Activated CD4-positive, alpha-beta memory T cell treated with anti-CD3 and anti-CD28 coated beads for 36 hours (primary cell): Measurements from ENCODE around the gene RIPOR1. TPM values are rescaled to one million over a fixed set of nuclear protein-coding genes. Genes with fewer than 3 reads are reported as not detected.

ENCODE experiments used
- CTCF ChIA-PET: fragments of 350-600 bp; sonication (Branson Sonifier 250); formaldehyde crosslinking; loops from one replicate; lab custom pipeline; 2021; ENCODE audit warnings: antibody characterized with exemption, inconsistent platforms; lab: Charles Lee
- POLR2A ChIA-PET: fragments of 350-600 bp; sonication (Branson Sonifier 250); formaldehyde crosslinking; loops from one replicate; lab custom pipeline; 2021; ENCODE audit warnings: antibody characterized with exemption; lab: Charles Lee
- DNase-seq: peaks from one replicate; pipeline ENCODE4 v3.0.0-alpha.2; 2020
- H3K27ac Mint-ChIP-seq: one replicate; pipeline ENCODE4 v1.8.0; 2021; ENCODE audit warnings: mixed read lengths
- H3K27me3 Mint-ChIP-seq: one replicate; pipeline ENCODE4 v1.8.0; 2021; ENCODE audit warnings: mixed read lengths
- H3K36me3 Mint-ChIP-seq: one replicate; pipeline ENCODE4 v1.8.0; 2021; ENCODE audit warnings: mixed read lengths
- H3K4me1 Mint-ChIP-seq: one replicate; pipeline ENCODE4 v1.8.0; 2021; ENCODE audit warnings: low read depth, mixed read lengths
- H3K4me3 Mint-ChIP-seq: one replicate; pipeline ENCODE4 v1.8.0; 2021; ENCODE audit warnings: mild to moderate bottlenecking, mixed read lengths
- H3K9me3 Mint-ChIP-seq: one replicate; pipeline ENCODE4 v1.8.0; 2021; ENCODE audit warnings: mixed read lengths
- intact Hi-C: fragments of 100-400 bp; cut with micrococcal nuclease; formaldehyde crosslinking; loops from one replicate; pipeline ENCODE4 v1.15.1; 2023
- total RNA-seq, 2 experiments: library from RNA; stranded (reverse); gene quantifications; one replicate each; pipeline ENCODE4 v1.2.3, GENCODE V29; 2021

RIPOR1 gene
- total RNA-seq, 2 experiments from 2014 or later: 33.4 to 37.9 TPM

DNA sequence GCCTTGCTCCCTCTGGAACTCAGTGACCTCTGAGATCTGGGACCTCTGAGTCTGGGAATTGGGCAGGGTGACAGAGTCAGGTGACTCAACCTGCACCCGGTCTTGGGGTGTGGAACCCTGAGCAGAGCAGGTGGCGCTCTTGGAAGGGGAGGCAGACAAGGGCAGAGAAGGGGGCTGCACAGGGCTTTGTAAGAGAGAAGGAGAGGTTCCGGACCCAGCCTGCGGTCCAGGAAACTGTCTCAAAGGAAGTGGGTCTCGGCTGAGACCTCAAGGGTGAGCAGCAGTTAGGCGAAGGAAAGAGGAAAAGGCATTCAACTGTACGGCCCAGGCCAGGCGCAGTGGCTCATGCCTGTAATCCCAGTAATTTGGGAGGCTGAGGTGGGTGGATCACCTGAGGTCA is 10.0 kb upstream of the RIPOR1 start:
- CTCF ChIA-PET: interaction anchor here (0.6 to 0.8 kb wide), 2 partner anchors 37 to 130 kb away, joined by 3 to 4 read pairs; partner anchors contain the start of gene ATP6V0D1
- Mint-ChIP-seq H3K27ac (no peak overlapping the region), H3K4me3 (no peak overlapping the region), H3K4me1 (peaks cover 13% of the 10 kb centered on the region), H3K27me3 (no peaks in the 10 kb centered on the region), H3K9me3 (no peaks in the 10 kb centered on the region), H3K36me3 (no peaks in the 10 kb centered on the region)
- no peak for DNase-seq
- intact Hi-C loops: no loop called here
- POLR2A ChIA-PET: no interaction called here

DNA sequence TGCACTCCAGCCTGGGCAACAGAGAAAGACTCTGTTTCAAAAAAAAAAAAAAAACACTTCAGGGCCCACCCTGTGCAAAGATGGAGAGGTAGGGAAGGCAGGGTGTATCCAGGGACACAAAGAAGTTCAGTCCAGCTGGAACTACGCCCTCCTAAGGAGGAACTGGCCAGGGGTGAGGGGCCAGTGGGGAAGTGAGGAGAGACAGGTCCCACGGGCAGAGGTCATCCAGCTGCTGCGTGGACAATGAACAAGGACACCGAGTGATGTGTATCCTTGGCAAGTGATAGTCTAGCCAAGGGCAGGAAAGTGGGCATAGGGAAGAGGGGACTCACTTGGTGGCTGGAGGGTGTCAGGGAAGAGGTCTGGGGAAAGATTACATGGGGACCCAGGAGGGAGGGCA is 9.4 kb upstream of the RIPOR1 start:
- no peak overlapping the region for H3K27ac Mint-ChIP-seq

DNA sequence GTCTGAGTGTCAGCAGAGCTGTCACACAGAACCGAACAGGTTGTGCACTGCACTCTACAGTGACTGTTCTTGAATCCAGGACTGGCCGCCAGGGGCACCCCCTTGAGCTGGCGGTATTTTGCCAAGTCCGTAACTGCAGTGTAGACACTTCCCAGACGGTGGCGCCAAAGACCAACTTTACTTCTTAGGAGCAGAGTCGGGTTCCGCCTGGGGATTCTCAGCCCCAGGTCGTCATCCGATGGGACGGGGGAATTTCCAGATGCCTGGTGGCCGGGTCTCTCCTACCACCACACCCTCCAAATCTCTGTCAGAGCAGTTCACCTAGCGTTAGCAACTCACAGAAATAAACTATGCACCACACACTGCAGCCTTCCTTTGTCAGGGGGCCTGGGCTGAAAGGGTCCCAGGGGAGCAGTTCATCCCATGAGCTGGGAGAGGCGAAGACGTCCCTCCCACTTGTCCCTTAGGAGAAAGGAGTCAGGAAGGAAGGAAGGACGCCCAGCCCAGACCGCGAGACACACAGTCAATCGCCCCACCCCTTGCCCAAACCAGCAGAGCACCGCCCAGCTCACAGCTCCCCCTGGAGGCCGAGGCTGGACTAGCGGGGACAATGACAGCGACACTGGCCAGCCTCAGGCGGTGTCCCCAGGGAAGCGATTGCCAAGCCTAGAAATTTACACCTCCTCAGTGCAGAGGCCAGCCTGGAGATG is 7.4 kb upstream of the RIPOR1 start:
- ChIA-PET CTCF (interaction anchor here (0.5 to 4.1 kb wide), 70 partner anchors 9 to 741 kb away, joined by 3 to 106 read pairs (median 6); partner anchors contain the start of genes ACD, AGRP, ATP6V0D1 and C16orf86), POLR2A (interaction anchor here (0.6 to 1.9 kb wide), 8 partner anchors 10 to 285 kb away, joined by 3 to 9 read pairs (median 4); partner anchors contain the start of genes ATP6V0D1, CARMIL2, CTCF and RANBP10)
- H3K4me3 Mint-ChIP-seq: peak overlapping the region; percentile 82
- DNase-seq: peak; percentile 99
- H3K27me3 Mint-ChIP-seq: no peaks in the 10 kb centered on the region
- H3K4me1 Mint-ChIP-seq: peaks cover 8% of the 10 kb centered on the region
- peak overlapping the region; percentile 95 for H3K27ac Mint-ChIP-seq
- H3K36me3 Mint-ChIP-seq: no peaks in the 10 kb centered on the region
- intact Hi-C loops: loop anchor here (1.0 to 10.0 kb wide), 7 partner anchors 17 to 406 kb away; partner anchors contain the start of genes ATP6V0D1, CARMIL2, CTCF and RANBP10
- no peaks in the 10 kb centered on the region for H3K9me3 Mint-ChIP-seq

More for the DNA sequence above, 9.4 kb upstream of the RIPOR1 start:
- peaks cover 12% of the 10 kb centered on the region for H3K4me1 Mint-ChIP-seq
- CTCF ChIA-PET: interaction anchor here (0.6 to 4.1 kb wide), 5 partner anchors 15 to 130 kb away, joined by 3 to 106 read pairs (median 4); partner anchors contain the start of gene ATP6V0D1
- H3K9me3 Mint-ChIP-seq: no peaks in the 10 kb centered on the region
- intact Hi-C loops: no loop called here
- POLR2A ChIA-PET: no interaction called here
- no peak for DNase-seq
- no peak overlapping the region for H3K4me3 Mint-ChIP-seq
- H3K36me3 Mint-ChIP-seq: no peaks in the 10 kb centered on the region
- H3K27me3 Mint-ChIP-seq: no peaks in the 10 kb centered on the region

DNA sequence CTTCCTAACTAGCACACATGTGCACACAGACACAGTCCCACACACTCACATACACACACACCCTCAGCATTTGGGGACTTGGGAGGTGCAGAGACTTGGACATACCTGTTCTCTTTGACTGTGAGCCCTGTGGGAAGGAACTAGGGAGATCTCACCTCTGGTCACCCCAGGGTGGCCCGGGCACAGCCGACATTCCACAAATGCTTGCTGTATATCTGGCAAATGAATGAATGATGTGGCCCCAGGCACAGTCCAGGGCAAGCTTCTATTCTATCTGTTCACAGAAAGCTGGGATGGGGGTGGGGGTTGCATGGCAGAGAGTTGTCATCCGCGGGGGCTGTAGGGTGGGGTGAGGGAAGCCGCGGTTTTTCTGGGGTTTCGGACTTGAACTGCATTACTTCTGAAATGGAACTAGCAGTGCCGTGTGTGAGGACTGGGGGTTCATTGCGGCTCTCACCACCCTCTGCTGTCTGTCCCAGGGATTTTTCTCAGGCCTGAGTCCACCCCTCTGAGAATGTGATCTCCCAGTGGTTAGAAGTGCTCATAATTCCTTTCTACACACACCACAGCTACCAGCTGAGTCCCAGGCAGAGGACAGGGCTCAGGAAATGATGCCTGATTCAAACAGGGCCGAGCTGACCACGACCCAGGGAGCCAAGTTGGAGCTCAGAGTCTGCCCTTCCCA is 3.3 kb upstream of the RIPOR1 start:
- ChIA-PET POLR2A (no interaction called here), CTCF (interaction anchor here (0.6 to 3.4 kb wide), 7 partner anchors 11 to 515 kb away, joined by 3 to 15 read pairs (median 3); partner anchors contain the start of genes ATP6V0D1 and CTCF)
- Mint-ChIP-seq H3K27me3 (peaks cover 6% of the 10 kb centered on the region), H3K4me1 (peaks cover 13% of the 10 kb centered on the region), H3K4me3 (no peak overlapping the region), H3K36me3 (no peaks in the 10 kb centered on the region), H3K9me3 (no peaks in the 10 kb centered on the region), H3K27ac (no peak overlapping the region)
- intact Hi-C loops: loop anchor here (10.0 kb wide), 1 partner anchor 279 kb away; the partner anchor contains the start of genes RANBP10 and TSNAXIP1
- no peak for DNase-seq

DNA sequence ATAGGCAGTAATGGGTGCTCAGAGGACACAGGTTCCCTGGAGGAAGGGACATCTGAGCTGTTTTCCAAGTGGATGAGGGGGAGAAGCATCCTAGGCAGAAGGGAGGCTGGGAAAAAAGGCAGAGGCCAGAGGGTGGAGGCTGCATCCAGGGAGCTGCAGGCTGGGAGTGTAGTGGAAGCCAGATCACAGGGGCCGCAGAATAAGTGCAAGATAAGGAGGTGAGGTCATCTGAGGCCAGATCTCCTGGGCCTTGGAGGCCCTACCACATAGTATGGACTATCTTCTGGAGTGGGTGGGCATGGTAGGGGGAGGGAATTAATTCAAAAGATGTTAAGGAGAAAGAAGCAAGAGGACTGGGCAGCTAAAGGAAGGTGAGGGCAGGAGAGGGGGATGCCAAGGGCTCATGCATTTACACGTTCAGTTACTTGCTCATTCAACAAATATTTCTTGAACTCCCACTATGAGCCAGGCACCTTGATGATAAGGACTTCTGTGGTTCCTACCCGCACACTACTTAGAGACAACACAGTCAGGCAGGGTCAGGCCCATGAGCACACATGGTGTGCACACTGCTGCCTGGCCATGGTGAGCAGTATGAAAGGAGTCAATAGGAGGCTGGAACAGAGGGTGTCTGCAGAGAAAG is 2.4 kb upstream of the RIPOR1 start:
- Mint-ChIP-seq H3K9me3 (no peaks in the 10 kb centered on the region), H3K36me3 (no peaks in the 10 kb centered on the region), H3K27ac (no peak overlapping the region), H3K27me3 (peaks cover 15% of the 10 kb centered on the region), H3K4me3 (no peak overlapping the region), H3K4me1 (peaks cover 15% of the 10 kb centered on the region)
- POLR2A ChIA-PET: no interaction called here
- no peak for DNase-seq
- intact Hi-C loops: loop anchor here (10.0 kb wide), 1 partner anchor 279 kb away; the partner anchor contains the start of genes RANBP10 and TSNAXIP1
- CTCF ChIA-PET: interaction anchor here (0.6 to 3.4 kb wide), 6 partner anchors 10 to 514 kb away, joined by 3 to 15 read pairs (median 3); partner anchors contain the start of genes ATP6V0D1 and CTCF

DNA sequence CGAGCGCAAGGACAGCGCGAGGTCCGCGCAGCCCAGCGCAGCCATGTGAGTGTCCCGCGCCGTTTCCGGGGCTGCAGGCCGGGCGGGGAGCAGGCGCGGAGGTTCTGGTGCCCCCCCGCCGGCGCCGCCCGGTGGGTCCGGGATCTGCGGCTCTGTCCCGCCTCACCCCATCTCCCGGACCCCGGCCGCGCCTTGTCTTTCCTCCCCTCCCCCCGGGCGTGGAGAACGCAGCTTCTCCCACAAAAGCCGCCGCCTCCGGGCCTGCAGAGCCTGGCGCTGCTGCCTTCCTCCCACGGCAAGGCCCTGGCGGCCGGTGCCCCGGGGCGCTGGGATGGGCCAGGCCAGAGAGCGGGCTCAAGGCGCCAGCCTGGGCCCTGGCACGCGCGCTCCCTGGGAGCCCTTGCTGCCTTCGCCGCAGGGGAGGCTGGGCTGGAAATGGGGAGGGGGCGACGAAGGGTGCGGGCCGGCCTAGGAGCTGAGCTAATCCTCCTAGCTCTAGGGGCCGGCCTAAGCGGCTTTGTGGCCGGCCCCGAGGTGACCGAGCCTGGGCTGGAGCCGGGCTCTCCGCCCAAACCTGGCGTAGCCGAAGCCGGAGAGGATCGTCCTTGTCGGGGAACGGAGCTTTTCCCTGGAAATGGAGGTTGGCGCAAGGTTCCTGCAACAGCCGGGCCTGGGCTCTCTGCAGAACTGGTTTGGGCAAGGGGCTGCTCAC is 397 bp downstream of the RIPOR1 start:
- Mint-ChIP-seq H3K4me3 (peak overlapping the region; percentile 68), H3K27me3 (peaks cover 19% of the 10 kb centered on the region), H3K36me3 (no peaks in the 10 kb centered on the region), H3K27ac (no peak overlapping the region), H3K4me1 (peaks cover 15% of the 10 kb centered on the region), H3K9me3 (no peaks in the 10 kb centered on the region)
- peak; percentile 41 for DNase-seq
- CTCF ChIA-PET: interaction anchor here (0.6 to 10.9 kb wide), 6 partner anchors 8 to 733 kb away, joined by 3 to 106 read pairs (median 4); no protein-coding TSS in a partner anchor
- intact Hi-C loops: loop anchor here (2.0 to 10.0 kb wide), 2 partner anchors 34 to 276 kb away; partner anchors contain the start of genes CTCF, RANBP10 and TSNAXIP1
- POLR2A ChIA-PET: interaction anchor here (0.6 kb wide), 1 partner anchor 32 kb away, joined by 3 read pairs; no protein-coding TSS in a partner anchor

DNA sequence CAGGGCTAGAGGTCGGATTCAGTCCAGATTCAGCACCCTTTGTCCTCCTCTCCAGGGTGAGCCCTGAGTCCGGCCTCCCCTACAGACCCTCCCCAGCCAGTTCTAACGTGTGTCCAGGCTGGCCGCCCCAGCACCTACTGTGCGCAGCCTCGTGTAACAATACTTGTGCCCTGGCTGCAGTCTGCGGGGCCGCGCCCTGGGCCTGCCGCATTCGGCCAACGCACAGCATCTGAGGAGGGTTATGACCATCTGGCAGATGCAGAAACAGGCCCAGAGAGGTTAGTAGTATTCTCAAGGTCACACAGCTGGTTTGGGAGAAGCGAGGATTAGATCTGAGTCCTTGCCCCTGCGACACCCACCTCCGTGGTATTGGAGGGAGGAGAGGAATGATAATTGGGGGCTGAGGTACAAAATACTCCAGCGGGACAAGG is 968 bp downstream of the RIPOR1 start:
- POLR2A ChIA-PET: interaction anchor here (0.6 to 1.0 kb wide), 2 partner anchors 16 to 31 kb away, joined by 3 read pairs; no protein-coding TSS in a partner anchor
- DNase-seq: no peak
- Mint-ChIP-seq H3K27me3 (peaks cover 19% of the 10 kb centered on the region), H3K4me3 (peak overlapping the region; percentile 68), H3K4me1 (peaks cover 15% of the 10 kb centered on the region), H3K9me3 (no peaks in the 10 kb centered on the region), H3K27ac (no peak overlapping the region), H3K36me3 (no peaks in the 10 kb centered on the region)
- intact Hi-C loops: loop anchor here (2.0 to 10.0 kb wide), 2 partner anchors 33 to 275 kb away; partner anchors contain the start of genes CTCF, RANBP10 and TSNAXIP1
- CTCF ChIA-PET: interaction anchor here (0.7 to 10.9 kb wide), 5 partner anchors 9 to 138 kb away, joined by 3 to 106 read pairs (median 4); no protein-coding TSS in a partner anchor

DNA sequence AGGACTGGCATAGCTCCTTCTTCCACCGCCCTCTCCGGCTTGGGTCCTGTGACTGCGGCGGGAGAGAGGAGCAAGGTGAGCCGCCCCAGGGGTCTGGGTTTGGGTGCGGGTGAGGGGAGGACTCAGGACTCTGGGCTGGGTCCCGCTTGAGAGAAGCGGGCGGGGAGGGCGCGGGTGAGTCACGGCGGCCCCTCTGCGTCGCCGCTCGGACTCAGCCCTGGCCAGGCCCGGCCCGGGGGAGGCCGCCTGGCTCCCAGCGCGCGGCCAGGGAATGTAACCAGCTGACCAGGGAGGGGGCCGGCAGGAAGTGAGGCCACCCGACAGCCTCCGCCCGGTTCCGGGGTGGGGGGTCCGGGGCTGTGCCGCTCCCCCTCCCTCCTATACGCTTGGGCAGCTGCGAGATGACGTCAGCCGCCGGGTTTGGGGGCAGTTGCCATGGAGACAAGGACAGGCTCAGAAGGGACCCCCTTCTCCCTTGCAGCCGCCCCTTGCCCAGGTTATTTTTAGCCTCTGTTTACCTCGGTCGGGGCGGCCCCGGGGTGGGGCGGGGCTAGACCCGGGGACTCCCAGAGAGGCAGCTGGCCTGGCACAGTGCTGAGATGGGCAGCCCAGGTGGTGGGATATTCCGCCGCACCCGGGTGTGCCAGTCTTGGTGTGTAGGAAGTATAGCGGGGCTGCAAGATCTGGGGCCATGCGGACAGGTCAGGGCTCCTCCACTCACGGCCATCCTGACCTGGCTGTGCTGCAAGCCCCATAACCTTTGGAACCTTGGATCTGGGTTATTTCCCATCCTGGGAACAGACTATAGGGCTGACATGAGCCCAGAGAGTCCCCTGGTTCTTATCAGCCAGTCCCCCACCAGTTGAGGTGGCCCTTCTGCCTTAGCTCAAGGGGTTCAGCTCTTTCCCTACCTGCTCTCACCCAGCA is 1.6 kb downstream of the RIPOR1 start:
- intact Hi-C loops: no loop called here
- peaks cover 15% of the 10 kb centered on the region for H3K4me1 Mint-ChIP-seq
- H3K9me3 Mint-ChIP-seq: no peaks in the 10 kb centered on the region
- peak; percentile 30 for DNase-seq
- H3K27ac Mint-ChIP-seq: no peak overlapping the region
- no peaks in the 10 kb centered on the region for H3K36me3 Mint-ChIP-seq
- ChIA-PET CTCF (interaction anchor here (1.9 to 10.9 kb wide), 4 partner anchors 8 to 138 kb away, joined by 4 to 106 read pairs (median 6); no protein-coding TSS in a partner anchor), POLR2A (interaction anchor here (0.6 to 1.0 kb wide), 3 partner anchors 17 to 394 kb away, joined by 3 read pairs; no protein-coding TSS in a partner anchor)
- peaks cover 19% of the 10 kb centered on the region for H3K27me3 Mint-ChIP-seq
- peak overlapping the region; percentile 68 for H3K4me3 Mint-ChIP-seq

DNA sequence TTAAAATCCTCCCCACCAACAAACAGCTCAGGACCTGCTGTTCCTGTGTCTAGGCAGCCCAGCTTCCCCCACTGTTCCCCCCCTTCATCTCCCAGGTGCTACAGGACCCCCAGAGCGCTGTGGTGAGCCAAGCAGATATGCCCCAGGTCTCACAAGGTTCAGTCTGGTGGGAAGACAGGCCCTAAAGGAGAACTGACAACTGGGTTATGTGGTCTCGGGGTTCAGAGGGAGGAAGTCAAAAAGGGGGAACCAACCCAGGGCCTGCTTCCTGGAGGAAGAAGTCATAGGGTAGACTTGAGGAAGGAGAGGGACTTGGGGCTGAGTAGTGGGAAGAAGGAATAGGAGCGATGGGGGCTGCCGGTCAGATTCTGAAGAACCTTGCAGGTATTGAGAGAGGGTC is 2.6 kb downstream of the RIPOR1 start:
- H3K27ac Mint-ChIP-seq: no peak overlapping the region
- DNase-seq: no peak
- intact Hi-C loops: no loop called here
- peaks cover 15% of the 10 kb centered on the region for H3K4me1 Mint-ChIP-seq
- H3K27me3 Mint-ChIP-seq: peaks cover 19% of the 10 kb centered on the region
- no peaks in the 10 kb centered on the region for H3K36me3 Mint-ChIP-seq
- POLR2A ChIA-PET: interaction anchor here (0.8 kb wide), 1 partner anchor 393 kb away, joined by 3 read pairs; no protein-coding TSS in a partner anchor
- H3K4me3 Mint-ChIP-seq: no peak overlapping the region
- H3K9me3 Mint-ChIP-seq: no peaks in the 10 kb centered on the region
- CTCF ChIA-PET: interaction anchor here (2.1 to 10.9 kb wide), 2 partner anchors 10 to 137 kb away, joined by 6 to 106 read pairs; no protein-coding TSS in a partner anchor
